Natural killer cell (primary cell): ENCODE measurements around the gene EHD1. TPM values are rescaled to one million over a fixed set of nuclear protein-coding genes. Genes with fewer than 3 reads are reported as not detected.

Source experiments
- ATAC-seq, 3 donors: fragments of 150-1000 bp in 2 of 3; fragments of 200-7000 bp in 1 of 3; cut with Tn5 transposase; 1 replicate in 1 of 3; 2 replicates in 2 of 3; pipeline ENCODE4 v1.10.0; 2021; ENCODE audit warnings: mild to moderate bottlenecking in 2 of 3, moderate library complexity in 2 of 3
- DNase-seq, 2 donors: peaks; one replicate each; pipeline versions ENCODE4 v3.0.0 to v3.0.0-alpha.2; 2013 to 2021; ENCODE audit warnings: mixed read lengths in 1 of 2
- H3K27ac ChIP-seq: one replicate; pipeline ENCODE4 v1.5.1; 2013; ENCODE audit warnings: mild to moderate bottlenecking, low read length
- H3K27me3 ChIP-seq: one replicate; pipeline ENCODE4 v1.6.1; 2013; ENCODE audit warnings: low read length; ENCODE audit not compliant: control insufficient read depth, insufficient read depth
- H3K36me3 ChIP-seq: one replicate; pipeline ENCODE4 v1.6.1; 2013; ENCODE audit warnings: low read length; ENCODE audit not compliant: control insufficient read depth, insufficient read depth
- H3K4me1 ChIP-seq: one replicate; pipeline ENCODE4 v1.6.1; 2013; ENCODE audit warnings: low read length; ENCODE audit not compliant: control insufficient read depth, insufficient read depth
- H3K4me3 ChIP-seq: one replicate; pipeline ENCODE4 v1.5.1; 2013; ENCODE audit warnings: low read length
- H3K9me3 ChIP-seq: one replicate; pipeline ENCODE4 v1.6.1; 2013; ENCODE audit warnings: low read length; ENCODE audit not compliant: control insufficient read depth, insufficient read depth
- H3K27ac Mint-ChIP-seq, 2 donors: one replicate each; pipeline ENCODE4 v1.8.0; 2022; ENCODE audit warnings: mild to moderate bottlenecking in 2 of 2, mixed read lengths in 2 of 2, moderate library complexity in 1 of 2
- H3K27me3 Mint-ChIP-seq, 2 donors: one replicate each; pipeline ENCODE4 v1.8.0; 2022; ENCODE audit warnings: low read depth in 2 of 2, mixed read lengths in 2 of 2
- H3K36me3 Mint-ChIP-seq: one replicate; pipeline ENCODE4 v1.8.0; 2022; ENCODE audit warnings: mixed read lengths
- H3K4me1 Mint-ChIP-seq, 2 donors: one replicate each; pipeline ENCODE4 v1.8.0; 2022; ENCODE audit warnings: mixed read lengths in 2 of 2
- H3K4me3 Mint-ChIP-seq: one replicate; pipeline ENCODE4 v1.8.0; 2022; ENCODE audit warnings: mild to moderate bottlenecking, moderate library complexity, mixed read lengths
- H3K9me3 Mint-ChIP-seq, 2 donors: one replicate each; pipeline ENCODE4 v1.8.0; 2022; ENCODE audit warnings: mixed read lengths in 2 of 2
- WGBS: methylation state at CpG from one replicate; pipeline ENCODE4 v1.1.7; 2013; ENCODE audit warnings: missing lambda C conversion rate; ENCODE audit not compliant: insufficient coverage; 5-methylcytosine and 5-hydroxymethylcytosine counted together
- intact Hi-C: fragments of 100-400 bp; cut with micrococcal nuclease; formaldehyde crosslinking; loops from one replicate; pipeline ENCODE4 v1.14.2; 2022
- total RNA-seq, 4 donors: library from RNA; stranded (reverse); fragments of 120-200 nt in 1 of 4; gene quantifications; one replicate each; pipeline versions ENCODE4 v1.2.3 to v1.2.4, GENCODE V29; 2013 to 2022
- TF ChIP-seq, protein P1 (sequence below): fragments of 200-600 bp; IDR thresholded peaks from one replicate; pipeline ENCODE4 v1.8.0; 2022; ENCODE audit warnings: antibody characterized with exemption

EHD1 gene
- total RNA-seq, 3 donors from 2014 or later (not counting 1 experiment from before 2014, with no cell fraction given) = 218 to 246 (median 225) TPM

DNA sequence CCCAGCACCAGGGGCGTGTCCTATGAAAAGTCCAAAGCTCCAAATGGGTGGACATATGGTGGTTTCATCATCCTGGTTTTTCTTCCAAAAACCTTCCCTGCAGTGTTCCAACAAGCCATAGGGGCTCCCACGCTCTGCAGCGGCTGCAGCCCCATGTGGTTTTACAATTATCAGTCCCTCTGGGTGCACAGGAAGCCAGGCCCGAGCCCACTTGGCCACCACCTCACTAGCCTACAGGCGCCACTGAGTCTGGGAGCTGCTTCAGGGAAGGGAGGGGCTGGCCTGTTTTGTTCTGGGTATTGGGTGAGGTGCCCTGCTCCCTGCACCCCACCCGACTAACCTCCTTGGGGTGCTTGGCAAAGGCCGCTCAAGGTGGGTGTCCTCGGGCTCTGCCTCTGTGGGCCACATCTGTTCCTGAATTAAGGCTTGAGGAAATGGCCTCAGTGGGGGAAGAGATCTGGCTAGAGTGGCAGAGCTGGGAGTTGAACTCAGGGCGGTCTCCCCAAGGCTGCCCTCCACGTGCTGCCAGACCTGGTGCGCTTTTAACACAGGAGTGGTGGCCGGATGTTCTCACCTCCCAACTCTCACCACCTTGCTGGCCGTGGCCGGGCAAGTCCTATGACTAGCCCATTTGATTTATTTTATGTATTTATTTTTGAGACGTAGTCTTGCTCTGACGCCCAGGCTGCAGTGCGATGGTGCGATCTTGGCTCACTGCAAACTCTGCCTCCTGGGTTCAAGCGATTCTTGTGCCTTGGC, 28.6 kb downstream of the EHD1 start:
- Mint-ChIP-seq H3K9me3 (no peaks in the 10 kb centered on the region), H3K27me3 (no peaks in the 10 kb centered on the region), H3K27ac (peak overlapping the region; percentile 95 to 96), H3K36me3 (no peaks in the 10 kb centered on the region), H3K4me1 (peaks cover 58 to 67% of the 10 kb centered on the region in 2 donors), H3K4me3 (no peak overlapping the region)
- Histone ChIP-seq H3K4me3 (no peak overlapping the region), H3K9me3 (no peaks in the 10 kb centered on the region), H3K36me3 (peaks cover 20% of the 10 kb centered on the region), H3K4me1 (peaks cover 86% of the 10 kb centered on the region), H3K27me3 (no peaks in the 10 kb centered on the region), H3K27ac (peak overlapping the region; percentile 90)
- DNase-seq (no peak), ATAC-seq (no peak)
- 74% methylated on average over 18 of the region's 19 CpGs for WGBS
- intact Hi-C loops = loop anchor here (5.0 to 10.0 kb wide), 3 partner anchors 163 to 485 kb away; partner anchors contain the start of genes ARL2, DPF2 and TM7SF2
- TF ChIP-seq, protein P1, sequence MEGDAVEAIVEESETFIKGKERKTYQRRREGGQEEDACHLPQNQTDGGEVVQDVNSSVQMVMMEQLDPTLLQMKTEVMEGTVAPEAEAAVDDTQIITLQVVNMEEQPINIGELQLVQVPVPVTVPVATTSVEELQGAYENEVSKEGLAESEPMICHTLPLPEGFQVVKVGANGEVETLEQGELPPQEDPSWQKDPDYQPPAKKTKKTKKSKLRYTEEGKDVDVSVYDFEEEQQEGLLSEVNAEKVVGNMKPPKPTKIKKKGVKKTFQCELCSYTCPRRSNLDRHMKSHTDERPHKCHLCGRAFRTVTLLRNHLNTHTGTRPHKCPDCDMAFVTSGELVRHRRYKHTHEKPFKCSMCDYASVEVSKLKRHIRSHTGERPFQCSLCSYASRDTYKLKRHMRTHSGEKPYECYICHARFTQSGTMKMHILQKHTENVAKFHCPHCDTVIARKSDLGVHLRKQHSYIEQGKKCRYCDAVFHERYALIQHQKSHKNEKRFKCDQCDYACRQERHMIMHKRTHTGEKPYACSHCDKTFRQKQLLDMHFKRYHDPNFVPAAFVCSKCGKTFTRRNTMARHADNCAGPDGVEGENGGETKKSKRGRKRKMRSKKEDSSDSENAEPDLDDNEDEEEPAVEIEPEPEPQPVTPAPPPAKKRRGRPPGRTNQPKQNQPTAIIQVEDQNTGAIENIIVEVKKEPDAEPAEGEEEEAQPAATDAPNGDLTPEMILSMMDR = no peak

DNA sequence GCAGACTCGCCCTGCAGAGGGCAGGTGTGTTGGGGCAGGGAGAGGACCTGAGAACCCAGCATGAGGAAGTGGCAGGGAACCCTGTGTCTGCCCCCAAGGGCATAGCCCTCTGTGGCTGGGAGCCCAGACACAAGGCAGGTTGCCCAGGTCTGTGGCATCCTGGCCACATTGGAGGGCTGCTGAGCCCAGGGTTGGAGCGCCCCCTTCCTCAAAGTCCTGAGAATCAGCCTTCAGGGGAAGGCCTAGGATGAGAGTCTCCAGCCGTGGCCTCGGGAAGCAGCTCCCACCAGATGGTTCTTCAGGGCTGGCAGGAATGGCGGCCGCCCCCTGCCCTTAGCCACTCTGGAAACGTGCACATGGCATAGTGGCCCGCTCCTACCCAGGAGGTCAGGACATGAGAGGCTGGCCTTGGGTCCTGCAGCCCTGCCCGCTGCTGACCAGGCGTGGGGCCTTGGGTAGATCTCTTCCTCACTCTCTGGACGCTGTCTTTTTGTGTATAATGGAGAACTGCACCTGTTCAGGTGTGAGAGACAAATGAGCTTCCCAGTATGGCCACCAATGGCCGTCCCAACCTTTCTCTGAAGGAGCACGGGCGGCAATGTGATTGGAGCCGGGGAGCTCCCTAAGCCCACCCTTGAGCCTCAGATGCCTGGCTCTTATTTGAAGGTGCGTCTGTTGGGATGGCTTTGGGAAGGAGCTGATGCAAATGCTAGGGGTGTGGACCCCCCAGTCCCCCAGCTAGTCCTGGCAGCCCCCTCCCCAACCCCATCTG, 29.4 kb downstream of the EHD1 start:
- ATAC-seq (no peak), DNase-seq (peak in 1 of 2 donors; percentile 64)
- TF ChIP-seq, protein P1 = no peak
- intact Hi-C loops = loop anchor here (5.0 to 10.0 kb wide), 3 partner anchors 163 to 486 kb away; partner anchors contain the start of genes ARL2, DPF2 and TM7SF2
- Mint-ChIP-seq H3K9me3 (no peaks in the 10 kb centered on the region), H3K4me1 (peaks cover 55 to 62% of the 10 kb centered on the region in 2 donors), H3K36me3 (no peaks in the 10 kb centered on the region), H3K27ac (peak overlapping the region; percentile 95 to 96), H3K27me3 (no peaks in the 10 kb centered on the region), H3K4me3 (peak overlapping the region; percentile 70)
- Histone ChIP-seq H3K27ac (peak overlapping the region; percentile 90), H3K36me3 (peaks cover 12% of the 10 kb centered on the region), H3K27me3 (no peaks in the 10 kb centered on the region), H3K4me3 (no peak overlapping the region), H3K4me1 (peaks cover 82% of the 10 kb centered on the region), H3K9me3 (no peaks in the 10 kb centered on the region)
- 78% methylated on average over 15 of the region's 16 CpGs for WGBS

DNA sequence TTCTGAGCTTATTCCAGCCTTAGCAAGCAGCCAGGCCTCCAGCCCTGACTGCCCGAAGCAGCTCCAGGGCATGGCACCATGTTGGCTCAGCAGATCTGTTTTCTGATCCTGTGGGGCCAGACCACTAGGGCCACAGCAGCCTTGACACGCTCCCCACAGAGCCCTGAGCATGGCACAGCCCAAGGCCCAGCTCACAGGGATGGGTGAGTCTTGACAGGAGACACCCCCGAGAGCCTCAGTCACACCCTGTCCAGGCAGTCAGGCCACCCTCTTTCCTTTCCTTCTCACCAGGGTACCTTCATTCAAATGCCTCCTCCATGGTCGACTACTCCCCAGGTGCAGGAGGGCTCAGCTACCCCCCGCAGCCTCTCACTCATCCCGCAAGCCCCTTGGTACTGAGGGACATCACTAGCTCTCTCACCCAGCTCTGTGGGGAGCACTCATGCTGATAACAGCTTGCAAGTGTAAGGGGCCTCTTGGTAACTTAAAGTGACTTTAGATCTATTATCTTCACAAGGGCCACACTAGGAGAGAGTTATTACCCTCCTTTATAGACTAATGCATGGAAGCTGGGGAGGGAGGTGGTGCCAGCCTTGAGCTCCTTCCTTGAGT, 30.1 kb downstream of the EHD1 start:
- Histone ChIP-seq H3K9me3 (no peaks in the 10 kb centered on the region), H3K36me3 (peaks cover 5% of the 10 kb centered on the region), H3K27ac (peak overlapping the region; percentile 43), H3K4me1 (peaks cover 82% of the 10 kb centered on the region), H3K4me3 (no peak overlapping the region), H3K27me3 (no peaks in the 10 kb centered on the region)
- H3K36me3 Mint-ChIP-seq = no peaks in the 10 kb centered on the region
- H3K4me1 Mint-ChIP-seq = peaks cover 57 to 65% of the 10 kb centered on the region in 2 donors
- no peaks in the 10 kb centered on the region for H3K27me3 Mint-ChIP-seq
- TF ChIP-seq, protein P1 = no peak
- H3K4me3 Mint-ChIP-seq = peak overlapping the region; percentile 70
- ATAC-seq (no peak), DNase-seq (no peak)
- 53% methylated on average over 6 of the region's 6 CpGs for WGBS
- peak overlapping the region; percentile 95 to 96 for H3K27ac Mint-ChIP-seq
- intact Hi-C loops = loop anchor here (5.0 to 10.0 kb wide), 3 partner anchors 164 to 486 kb away; partner anchors contain the start of genes ARL2, DPF2 and TM7SF2
- H3K9me3 Mint-ChIP-seq = no peaks in the 10 kb centered on the region
